ENCODE results near the gene ZNF446.

Gene ZNF446

DNA sequence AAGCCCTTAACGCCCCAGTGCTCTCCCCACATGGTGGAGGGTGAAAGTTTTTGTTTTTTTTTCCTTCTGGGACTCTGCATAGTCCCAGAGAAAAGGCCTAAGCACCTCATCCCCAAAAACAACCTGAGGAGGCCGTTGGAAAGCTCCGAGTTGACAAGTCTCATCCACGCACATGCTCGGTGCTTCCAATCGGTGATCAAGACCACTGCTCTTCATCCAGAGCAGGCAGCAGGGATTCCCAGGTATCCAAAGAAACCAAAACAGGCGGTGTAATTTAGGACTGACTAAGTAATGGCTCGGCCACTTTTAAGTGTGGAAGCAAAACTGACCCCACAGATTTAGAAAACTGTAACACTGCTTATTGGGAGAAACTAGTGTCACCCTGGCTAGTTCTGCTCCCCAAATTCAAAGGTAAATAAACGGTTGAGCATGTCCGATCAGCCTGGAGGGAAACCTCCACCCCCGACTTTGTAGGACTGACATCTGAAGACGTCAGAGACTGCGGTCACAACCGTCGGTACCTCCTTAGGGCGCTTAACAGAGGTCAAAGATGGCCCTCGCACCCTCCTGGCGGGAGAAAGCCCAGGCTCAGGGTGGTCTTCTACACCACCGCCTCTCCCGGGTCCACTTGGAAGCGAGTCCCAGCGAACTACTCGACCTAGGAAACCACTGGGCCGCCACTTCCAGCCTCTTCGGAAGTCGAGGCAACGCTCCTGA lies 997 bp upstream of the ZNF446 start:
- TF ChIP-seq, protein P1, sequence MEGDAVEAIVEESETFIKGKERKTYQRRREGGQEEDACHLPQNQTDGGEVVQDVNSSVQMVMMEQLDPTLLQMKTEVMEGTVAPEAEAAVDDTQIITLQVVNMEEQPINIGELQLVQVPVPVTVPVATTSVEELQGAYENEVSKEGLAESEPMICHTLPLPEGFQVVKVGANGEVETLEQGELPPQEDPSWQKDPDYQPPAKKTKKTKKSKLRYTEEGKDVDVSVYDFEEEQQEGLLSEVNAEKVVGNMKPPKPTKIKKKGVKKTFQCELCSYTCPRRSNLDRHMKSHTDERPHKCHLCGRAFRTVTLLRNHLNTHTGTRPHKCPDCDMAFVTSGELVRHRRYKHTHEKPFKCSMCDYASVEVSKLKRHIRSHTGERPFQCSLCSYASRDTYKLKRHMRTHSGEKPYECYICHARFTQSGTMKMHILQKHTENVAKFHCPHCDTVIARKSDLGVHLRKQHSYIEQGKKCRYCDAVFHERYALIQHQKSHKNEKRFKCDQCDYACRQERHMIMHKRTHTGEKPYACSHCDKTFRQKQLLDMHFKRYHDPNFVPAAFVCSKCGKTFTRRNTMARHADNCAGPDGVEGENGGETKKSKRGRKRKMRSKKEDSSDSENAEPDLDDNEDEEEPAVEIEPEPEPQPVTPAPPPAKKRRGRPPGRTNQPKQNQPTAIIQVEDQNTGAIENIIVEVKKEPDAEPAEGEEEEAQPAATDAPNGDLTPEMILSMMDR (IDR thresholded peaks at IDR 0.05; ENCODE audit: unreplicated experiment in 3 of 3) = no peak
- Mint-ChIP-seq H3K27me3 (ENCODE audit: low read depth) (no peaks in the 10 kb centered on the region), H3K27ac (peak overlapping the region; percentile 89 to 97 (median 91)), H3K4me1 (peaks cover 6% of the 10 kb centered on the region), H3K4me3 (peak overlapping the region; percentile 91 to 96 (median 92)), H3K36me3 (ENCODE audit: low read depth) (peaks cover 15% of the 10 kb centered on the region), H3K9me3 (no peaks in the 10 kb centered on the region)

DNA sequence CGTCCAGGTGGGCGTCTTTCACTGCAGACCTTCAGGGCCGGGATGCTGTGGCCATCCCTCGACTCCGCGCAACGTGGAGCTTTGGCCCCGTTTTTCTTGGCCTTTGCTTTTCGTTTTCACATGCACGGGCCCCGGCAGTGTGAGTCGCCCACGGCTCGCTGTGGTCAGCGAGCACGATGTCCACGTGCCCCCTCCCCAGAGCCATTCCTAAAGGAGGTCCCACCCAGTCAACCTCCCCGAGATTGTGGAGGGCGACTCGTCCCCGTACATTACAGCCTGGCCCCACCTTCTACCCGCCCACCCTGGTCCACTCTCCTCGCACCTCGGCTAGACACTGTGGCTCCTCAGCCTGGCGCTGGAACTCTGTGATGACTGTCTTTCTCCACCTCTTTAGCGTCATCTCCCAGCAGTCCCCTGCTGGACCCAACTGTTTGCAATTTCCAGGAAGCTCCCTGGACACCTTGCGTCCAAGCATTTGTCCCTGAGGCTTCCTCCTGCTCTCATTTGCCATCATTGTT lies 405 bp downstream of the ZNF446 start:
- Mint-ChIP-seq H3K27me3 (ENCODE audit: low read depth) (no peaks in the 10 kb centered on the region), H3K27ac (peak overlapping the region; percentile 84 to 97 (median 94)), H3K36me3 (ENCODE audit: low read depth) (peaks cover 17% of the 10 kb centered on the region), H3K4me1 (peaks cover 6% of the 10 kb centered on the region), H3K9me3 (no peaks in the 10 kb centered on the region), H3K4me3 (peak overlapping the region; percentile 91 to 96 (median 92))
- TF ChIP-seq, protein P1 (IDR thresholded peaks at IDR 0.05; ENCODE audit: unreplicated experiment in 3 of 3) = no peak

DNA sequence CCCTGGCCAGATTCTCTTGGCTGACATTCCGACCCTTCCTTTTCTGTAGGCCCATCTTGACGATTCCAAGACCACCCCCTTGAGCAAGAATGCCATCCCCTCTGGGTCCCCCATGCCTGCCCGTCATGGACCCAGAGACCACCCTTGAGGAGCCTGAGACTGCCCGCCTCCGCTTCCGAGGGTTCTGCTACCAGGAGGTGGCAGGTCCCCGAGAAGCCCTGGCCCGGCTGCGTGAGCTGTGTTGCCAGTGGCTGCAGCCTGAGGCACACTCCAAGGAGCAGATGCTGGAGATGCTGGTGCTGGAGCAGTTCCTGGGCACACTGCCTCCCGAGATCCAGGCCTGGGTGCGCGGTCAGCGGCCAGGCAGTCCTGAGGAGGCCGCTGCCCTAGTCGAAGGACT lies 978 bp downstream of the ZNF446 start:
- Mint-ChIP-seq H3K4me1 (peaks cover 6% of the 10 kb centered on the region), H3K4me3 (peak overlapping the region; percentile 91 to 96 (median 92)), H3K9me3 (no peaks in the 10 kb centered on the region), H3K36me3 (ENCODE audit: low read depth) (peaks cover 16% of the 10 kb centered on the region), H3K27me3 (ENCODE audit: low read depth) (no peaks in the 10 kb centered on the region), H3K27ac (peak overlapping the region; percentile 84 to 97 (median 94))
- TF ChIP-seq, protein P1 (IDR thresholded peaks at IDR 0.05; ENCODE audit: unreplicated experiment in 3 of 3) = no peak

DNA sequence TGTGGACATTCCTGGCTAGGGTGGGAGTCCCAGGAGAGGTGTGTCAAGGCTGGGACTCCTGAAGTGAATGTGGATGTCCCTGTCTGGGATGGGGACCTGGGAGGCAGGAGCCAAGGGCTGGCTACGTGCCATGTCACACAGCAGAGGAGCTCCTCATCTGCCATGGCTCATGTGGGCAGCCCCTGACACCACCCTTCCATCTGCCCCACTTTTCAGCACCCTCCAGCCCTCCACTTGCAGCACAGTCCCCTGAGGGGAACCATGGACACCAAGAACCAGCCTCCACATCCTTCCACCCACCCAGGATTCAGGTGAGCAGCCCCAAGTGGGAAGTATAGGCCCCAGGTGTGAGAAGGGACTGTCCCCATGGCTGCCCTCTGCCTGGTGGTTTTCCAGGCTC lies 1.7 kb downstream of the ZNF446 start:
- TF ChIP-seq, protein P1 (IDR thresholded peaks at IDR 0.05; ENCODE audit: unreplicated experiment in 3 of 3) = no peak
- Mint-ChIP-seq H3K27me3 (ENCODE audit: low read depth) (no peaks in the 10 kb centered on the region), H3K27ac (no peak overlapping the region), H3K36me3 (ENCODE audit: low read depth) (peaks cover 11% of the 10 kb centered on the region), H3K9me3 (no peaks in the 10 kb centered on the region), H3K4me3 (peak overlapping the region; percentile 60 to 67 (median 60)), H3K4me1 (peaks cover 6% of the 10 kb centered on the region)

DNA sequence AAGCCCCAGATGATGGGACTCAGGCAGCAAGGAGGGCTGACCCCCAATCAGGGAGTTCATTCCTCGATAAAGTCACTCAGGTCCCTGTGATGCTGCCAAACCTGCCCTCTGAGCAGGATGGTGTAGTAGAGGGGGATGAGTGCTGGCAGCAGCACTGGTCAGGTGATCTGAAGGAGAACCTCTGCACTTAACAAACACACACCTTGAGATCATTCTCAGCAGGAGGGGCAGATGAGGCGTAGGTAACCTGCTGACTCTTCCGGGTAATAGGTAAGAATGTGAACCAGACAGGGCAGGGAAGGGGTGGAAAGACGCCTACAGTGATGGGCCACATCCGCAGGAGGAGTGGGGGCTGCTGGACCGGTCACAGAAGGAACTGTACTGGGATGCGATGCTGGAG lies 3.2 kb downstream of the ZNF446 start:
- Mint-ChIP-seq H3K36me3 (ENCODE audit: low read depth) (peaks cover 9% of the 10 kb centered on the region), H3K4me1 (peaks cover 6% of the 10 kb centered on the region), H3K9me3 (no peaks in the 10 kb centered on the region), H3K27me3 (ENCODE audit: low read depth) (no peaks in the 10 kb centered on the region), H3K27ac (no peak overlapping the region), H3K4me3 (peak overlapping the region; percentile 48 to 63 (median 53))
- TF ChIP-seq, protein P1 (IDR thresholded peaks at IDR 0.05; ENCODE audit: unreplicated experiment in 3 of 3) = no peak
